GM18519 (cell line): Measurements from ENCODE around the gene KNCN.

Experiments
- ATAC-seq: cut with Tn5 transposase; IDR thresholded peaks from one replicate; pipeline ENCODE4 v1.9.1; 2021; ENCODE audit warnings: mild to moderate bottlenecking, moderate library complexity; ENCODE audit not compliant: unreplicated experiment, low FRiP score

The KNCN gene

DNA sequence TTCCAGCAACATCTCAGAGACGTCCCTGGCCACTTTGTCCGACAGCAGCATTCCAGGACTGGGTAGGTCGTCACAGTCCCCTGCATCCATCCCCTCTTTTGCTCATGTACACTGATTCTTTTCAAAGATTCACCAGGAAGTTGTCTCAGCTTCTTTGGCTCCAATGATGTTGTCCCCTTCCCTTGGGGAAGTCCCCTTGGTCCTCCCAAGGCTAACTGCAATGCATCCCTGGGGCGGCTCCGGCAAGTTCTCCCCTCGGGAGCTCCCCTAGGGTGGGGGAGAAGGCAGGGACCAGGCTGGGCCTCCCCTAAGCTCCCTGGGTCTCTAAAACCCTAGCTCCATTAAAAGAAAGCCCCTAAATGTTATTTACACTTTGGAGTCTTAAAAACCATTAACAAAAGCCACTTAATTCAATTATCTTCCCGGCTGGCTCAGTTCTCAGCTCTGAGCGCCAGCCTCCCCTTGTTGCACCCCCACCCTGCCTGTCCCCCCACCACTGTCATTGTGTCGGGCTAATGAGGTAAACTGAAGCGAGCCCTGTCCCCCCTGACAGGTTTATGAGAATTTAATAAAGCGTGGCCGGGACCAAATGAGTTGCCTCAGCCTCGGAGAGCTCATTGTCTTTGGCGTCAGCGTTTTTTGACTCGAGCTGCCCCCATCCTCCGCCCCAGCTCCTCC, 25.3 kb downstream of the KNCN start:
- ATAC-seq = no peak

DNA sequence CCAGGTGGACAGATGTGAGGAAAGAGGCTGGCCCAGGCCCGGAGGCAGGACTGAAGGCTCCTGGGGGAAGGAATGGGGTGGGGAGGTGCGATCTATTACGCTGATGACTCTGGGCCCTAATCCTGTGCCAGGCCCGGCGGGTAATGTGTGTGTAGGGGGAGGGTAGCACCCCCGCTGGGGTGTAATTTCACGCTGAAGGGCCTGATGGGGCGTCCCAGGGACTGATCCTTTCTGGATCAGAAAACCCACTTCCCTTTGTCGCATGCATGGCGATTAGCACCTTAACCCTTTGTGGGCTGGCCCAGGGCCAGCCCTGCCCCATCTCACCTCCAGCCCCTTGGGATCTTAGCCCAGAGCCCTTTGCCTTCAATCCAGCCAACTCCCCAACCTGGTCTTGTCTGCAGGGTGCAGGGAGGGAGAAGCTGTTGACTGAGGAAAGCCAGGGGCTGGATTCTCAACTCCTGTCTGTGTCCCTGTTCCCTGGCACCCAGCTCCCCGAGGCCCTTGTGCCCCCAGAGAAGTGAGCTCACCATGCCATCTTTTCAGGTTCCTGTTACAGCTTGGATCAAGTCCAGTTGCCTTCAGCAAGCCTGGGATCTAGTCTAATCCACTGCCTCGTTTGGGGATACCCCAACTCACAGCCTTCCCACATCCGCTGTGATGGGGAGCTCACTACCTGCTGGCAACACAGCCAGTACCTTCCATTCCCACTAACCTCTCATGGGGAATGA, 26.0 kb downstream of the KNCN start:
- ATAC-seq = no peak

DNA sequence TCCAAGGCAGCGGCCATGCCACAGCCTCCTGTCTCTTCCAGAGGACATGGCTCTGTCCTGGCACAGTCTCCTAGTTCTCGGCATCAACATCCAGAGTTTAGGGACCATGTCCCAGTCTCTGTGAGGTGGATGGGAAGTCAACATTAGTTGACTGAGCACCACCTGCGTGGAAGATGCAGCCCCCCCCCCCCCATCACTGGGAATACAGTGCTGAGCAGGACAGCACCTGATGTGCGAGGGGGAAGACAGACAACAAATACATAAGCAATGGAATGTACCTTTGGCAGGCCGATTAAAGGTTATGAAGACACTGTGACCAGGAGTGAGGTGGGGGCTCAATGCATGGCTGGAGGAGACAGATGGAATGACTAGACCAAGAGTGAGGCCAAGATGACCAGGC, 26.6 kb downstream of the KNCN start:
- ATAC-seq = no peak

DNA sequence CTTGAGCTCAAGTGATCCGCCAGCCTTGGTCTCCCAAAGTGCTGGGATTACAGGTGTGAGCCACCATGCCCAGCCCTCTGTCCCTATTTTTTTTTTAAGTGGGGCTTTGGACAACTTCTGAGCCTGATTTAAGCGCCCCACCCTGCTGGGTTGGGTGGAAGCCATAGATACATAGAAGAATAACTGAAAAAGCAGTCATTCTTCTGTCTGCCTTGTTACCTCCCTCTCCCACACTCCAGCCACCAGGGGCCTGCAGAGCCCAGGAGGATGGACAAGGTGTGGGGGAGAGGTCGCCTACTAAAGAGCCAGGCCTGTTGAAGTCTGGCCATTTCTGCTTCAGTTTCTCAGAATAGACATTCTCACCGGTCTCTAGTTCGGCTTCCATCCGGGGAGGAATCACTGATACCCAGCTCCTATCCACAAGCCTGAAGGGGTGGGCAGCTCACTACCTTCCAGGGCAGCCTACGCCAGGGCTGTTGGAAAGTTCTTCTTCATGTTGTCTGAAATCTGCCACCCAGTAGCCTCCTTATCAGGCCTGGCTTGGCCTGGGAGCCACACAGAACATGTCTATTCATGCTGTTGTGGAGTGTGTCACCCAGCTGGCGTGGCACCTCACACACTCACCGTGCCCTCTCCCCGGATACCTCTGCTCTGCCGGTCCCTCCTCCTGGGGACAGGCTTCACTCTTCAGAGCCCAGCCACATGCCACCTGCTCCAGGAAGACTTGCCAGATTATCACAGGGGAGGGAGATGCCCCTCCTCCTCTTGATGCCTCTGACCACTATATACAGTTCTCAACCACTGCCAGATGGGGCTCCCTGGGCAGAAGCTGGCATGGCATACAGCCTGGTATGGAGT, 27.7 kb downstream of the KNCN start:
- no peak for ATAC-seq

DNA sequence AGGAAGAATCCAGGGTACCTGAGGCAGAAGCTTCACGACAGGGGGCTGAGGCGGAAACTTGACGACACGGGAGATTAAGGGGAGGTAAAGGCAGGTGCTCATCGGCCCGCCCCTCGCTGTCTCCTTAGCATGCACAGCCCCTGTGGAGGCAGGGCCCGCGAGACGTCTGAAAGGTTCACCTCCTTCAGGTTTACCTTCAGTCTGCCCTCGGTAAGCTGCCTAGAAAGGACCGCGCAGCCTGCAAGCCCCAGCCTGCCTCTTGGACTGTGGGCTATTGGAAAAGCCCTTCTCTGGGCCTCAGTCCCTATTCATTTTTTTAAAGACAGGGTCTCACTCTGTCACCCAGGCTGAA, 28.5 kb downstream of the KNCN start:
- ATAC-seq = no peak

DNA sequence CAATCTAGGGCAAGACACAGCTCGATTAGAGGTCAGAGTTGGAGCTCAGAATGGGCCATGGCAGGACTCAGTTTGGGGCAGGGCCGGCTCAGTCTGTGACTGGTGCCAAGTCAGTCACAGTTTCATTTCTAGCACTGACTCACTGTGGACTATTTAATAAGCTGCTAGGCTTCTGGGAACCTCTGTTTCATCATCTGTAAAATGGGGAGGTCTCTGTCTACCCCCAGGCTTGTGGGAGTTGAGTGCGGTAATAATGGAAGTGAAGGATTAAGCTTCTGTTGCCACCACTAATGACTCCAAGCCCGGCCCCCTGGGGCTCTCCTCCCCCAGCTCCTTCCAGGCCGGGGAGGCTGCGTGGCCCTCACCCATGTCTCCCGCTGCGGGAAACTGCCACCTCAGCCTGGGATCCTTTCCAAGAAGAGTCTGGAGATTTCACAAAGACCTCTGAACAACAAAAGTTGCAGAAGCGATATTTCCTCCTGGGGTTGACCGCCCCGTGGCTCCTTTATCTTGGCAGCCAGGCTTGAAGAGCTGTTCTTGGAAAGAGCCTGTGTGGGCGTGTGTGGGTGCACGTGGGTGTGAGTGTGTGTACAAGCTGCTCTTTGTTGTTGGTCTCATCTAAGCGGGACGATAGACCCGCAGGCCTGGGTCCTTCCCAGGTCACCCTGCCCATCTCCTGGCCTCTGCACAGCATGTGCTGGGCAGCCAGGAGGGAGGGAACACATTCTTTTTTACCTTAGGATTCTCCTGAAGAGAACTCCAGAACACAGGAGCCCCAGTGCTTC, 29.1 kb downstream of the KNCN start:
- ATAC-seq = no peak

DNA sequence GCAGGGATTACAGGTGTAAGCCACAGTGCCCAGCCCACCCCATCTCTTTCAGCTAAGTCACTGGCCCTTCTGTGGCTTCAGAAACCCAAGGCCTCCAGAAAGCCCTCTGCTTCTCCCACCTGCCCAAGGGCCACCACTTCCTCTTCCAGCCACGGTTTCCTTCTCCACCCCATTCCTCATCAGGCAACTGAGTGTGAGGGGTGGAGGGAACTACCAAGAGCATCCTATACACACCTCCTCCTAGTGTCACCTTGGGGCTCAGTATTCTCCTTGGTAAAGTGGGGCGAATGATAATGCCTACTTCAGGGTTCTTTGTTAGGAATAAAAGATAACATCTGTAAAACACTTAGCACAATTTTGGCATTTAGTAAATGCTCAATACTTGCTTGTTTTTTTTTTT, 30.0 kb downstream of the KNCN start:
- ATAC-seq = no peak

DNA sequence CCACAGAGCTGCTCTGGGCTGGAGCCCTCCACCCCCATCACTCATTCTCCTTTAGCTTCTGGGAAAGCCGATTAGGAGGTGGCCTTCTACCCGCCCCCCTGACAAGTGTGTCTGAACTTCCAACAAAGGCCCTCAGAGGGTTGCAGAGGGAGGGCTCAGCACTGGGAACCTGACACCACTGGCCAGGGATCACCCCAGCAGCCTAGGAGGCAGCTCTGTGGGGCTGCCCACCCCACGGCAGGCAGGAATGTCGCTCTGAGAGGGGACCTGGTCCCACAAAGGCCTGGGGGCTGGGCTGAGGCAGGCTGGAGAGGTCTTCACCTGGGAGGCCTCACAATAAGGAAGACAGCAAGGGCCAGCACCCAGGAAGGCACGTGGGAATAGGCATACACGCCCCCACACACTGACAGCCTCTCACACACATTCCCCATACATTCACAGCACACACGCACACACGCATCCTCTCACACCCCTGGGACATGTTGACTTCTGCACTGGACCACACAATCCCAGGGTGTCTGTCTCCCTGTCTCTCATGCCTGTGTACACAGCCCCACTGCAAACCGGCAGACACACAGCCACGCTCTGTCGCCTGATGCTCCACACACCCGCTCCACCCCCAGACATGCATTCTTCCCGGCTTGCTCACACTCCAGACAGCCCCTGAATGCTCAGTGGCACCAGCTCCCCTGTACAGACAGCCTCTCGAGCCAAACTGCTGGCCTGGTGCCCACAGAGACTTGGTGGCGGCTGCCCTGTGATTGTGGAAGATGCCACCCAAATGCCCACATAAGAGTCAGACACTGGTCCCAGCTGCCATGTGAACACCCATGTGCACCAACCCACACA, 31.2 kb downstream of the KNCN start:
- ATAC-seq = no peak

DNA sequence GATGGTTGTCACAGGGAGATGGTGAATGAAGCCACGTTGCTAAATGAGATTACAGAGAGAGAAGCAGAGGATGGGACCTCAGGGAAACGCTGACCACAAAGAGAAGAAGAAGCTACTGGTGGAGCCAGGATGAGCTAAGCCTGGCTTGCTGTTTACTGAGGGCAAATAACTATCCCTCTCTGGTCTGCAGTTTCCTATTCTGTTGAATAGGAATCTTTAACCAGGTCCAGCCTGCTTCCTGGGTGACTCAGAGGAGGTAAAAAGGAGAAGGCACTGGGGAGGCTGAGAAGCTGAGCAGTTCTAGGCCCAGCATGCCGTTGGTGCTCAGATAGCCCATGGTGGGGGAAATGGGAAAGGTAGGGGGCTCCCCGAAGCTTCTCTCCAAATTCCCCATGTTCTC, 32.2 kb downstream of the KNCN start:
- no peak for ATAC-seq

DNA sequence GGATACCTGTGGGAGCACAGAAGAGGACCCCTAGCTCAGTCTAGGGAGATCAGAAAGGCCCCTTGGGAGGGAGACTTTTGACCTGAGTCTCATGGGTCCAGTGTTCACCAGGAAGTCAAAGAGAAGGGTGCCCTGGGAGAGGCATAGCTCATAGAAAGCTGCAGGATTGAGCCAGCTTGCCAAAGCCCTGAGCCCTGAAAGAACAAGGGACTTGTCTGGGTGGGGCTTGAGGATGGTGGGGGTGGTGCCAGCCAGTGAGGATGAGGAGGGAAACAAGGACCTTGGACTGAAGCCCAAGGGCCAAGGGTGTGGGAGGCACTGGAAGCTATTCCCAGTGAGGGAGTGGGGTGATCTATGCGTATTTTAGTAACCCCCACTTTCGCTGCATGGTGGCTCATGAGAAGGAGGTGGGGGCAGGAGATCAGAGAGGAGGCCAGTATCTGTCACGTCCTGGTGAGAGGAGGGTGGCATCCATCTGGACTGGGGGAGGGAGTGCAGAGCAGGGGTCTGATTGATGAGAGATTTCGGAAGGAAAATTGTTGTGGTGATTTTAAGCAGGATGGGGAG, 33.4 kb downstream of the KNCN start:
- ATAC-seq = no peak

DNA sequence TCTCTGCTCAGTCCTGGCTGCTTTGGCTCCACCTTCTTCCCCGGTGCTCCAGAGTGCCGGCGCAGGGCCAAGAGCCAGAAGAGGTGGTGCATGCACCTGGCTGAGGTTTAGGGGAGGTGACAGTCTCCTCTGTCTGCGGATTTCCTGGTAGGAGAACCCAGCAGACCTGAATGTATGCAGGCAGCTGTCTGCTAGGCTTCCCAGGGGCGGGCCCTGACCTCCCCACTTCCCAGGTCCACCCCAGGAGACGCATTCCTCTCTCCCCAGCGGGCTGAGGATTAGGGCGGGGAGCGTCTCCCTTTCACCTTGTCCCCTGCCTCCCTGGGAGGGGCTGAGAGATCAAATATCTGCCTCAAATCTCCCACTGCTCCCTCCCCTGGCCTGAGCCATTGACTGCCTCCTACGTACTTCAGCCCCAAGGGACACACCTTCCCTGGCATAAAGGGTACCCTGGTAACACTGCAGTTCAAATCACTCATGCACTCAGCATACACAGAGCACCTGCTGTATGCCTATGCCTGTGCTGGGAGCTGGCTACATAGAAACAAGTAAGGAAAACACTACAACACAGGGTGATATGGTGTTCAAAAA, 34.3 kb downstream of the KNCN start:
- ATAC-seq = no peak

DNA sequence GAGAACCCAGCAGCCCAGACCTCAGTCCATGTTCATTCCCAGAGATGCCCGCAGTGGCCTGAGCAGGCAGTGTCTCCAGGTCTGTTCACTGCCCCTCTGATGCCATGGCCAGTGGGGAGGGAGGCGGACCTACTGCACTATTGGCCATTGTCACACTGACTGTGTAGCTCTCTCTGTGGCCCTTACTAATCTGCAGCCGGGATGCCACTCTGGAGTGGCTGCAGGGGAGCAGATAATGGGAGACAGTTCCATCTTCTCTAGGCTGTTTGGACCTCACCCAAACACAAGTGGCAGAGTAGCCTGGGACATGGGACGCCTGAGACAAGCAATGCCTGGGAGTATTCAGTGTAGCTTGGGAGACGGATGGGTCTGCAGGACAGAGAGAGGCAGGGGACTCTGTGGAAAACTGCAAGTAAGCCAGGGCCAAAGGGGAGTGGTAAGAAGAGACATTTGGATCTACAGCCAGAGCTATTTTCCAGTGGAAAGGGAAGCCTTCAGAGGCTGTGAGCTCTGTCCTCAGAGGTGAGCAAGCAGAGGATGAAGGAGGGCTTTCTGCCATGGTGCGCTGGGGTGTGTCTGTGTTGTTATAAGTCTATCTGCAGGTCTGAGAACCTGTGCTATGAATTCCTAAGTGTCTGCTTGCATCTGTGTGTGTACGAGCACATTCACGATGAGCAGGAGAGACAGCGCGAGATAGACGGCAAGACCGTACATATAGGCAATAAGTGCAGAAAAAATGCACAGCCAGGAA, 35.1 kb downstream of the KNCN start:
- ATAC-seq = no peak

DNA sequence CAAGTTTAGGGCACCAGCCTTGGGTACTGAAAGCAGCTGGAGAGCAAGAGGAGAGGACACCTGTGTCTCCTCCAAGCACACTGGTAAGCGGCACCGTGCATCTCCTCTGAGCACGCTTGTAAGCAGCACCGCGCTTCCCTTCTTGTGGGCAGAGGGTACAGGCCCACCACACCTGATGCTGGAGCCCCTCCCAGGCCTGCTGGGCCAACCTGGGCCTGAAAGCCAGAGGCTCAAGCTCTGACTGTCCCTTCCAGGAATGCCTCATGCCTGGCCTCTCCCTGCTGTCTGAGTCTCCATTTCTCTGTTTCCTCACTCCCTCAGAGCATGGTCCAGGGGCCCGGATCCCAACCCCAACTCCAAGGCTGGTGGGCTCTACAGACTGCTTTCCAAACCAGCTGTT, 35.9 kb downstream of the KNCN start:
- no peak for ATAC-seq

DNA sequence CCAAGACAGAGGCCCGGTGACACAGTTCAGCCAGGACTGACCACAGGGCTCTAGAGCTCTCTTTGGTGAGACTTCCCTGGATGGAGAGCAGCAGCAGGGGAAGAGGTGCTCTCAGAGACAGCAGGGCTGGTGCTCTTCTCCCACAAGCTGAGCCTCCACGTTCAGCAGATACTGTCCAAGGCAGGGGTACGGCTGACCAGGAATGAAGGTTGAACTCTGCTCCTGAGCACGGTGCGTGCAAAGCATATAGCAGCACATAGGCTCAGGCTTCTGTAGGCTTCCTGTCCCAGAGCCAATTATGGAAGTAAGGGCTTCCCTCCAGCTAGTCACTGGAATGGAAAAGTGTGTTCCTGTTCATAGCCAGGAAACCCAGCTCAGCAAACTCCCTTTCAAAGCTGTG, 37.9 kb downstream of the KNCN start:
- ATAC-seq = no peak

DNA sequence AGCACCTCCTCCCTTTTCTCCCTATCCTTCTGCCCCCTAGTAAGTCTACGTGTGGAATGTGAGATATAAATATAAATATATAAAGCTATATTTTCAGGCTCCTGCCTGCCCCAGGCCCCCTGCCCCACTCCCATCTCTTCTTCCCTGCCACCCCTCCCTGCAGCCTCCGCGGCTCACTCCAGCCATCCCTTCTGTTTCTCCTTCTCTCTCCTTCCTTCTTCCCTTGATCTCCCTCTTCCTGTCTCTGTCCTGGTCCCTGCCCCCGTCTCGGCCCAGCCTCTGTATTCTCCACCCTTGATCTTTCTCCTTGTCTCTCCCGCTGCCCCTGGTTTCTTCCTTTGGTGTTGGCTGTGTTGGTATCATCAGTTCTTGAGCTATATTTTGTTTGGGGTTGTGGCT, 38.7 kb downstream of the KNCN start:
- no peak for ATAC-seq

DNA sequence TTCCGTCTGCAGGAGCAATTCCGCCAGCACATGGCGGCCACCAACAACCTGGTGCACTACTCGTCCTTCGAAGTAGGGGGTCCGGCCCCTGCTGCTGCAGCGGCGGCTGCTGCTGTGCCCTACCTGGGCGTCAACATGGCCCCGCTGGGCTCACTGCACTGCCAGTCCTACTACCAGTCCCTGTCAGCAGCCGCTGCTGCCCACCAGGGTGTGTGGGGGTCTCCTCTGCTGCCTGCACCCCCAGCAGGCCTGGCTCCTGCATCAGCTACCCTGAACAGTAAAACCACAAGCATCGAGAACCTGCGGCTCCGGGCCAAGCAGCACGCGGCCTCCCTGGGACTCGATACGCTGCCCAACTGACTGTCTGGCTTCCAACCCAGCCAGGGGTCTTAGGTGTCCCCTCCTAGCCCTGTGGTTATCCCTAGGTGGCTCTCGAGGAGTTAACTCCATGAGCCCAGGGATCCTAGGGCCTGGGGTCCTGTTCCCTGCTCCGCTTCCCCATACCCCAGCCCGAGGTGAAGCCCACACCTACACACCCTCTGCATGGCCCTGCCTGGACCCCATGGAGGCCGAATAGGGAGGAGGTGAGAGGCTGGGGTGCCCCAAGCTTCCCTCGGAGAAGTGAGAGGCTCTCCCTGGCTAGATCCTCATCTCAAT, 39.2 kb downstream of the KNCN start:
- ATAC-seq = no peak

DNA sequence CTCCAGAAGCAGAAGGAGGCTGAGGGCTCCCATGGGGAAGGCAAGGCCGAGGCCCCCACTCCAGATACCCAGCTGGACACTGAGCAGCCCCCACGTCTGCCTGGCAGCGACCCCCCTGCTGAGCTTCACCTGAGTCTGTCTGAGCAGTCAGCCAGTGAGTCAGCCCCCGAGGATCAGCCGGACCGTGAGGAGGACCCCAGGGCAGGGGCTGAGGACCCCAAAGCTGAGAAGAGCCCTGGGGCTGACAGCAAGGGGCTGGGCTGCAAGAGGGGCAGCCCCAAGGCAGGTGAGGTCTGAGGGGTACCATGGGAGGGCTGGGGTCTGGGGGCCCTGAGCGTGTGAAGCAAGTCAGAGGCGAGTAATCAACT, 40.5 kb downstream of the KNCN start:
- no peak for ATAC-seq

DNA sequence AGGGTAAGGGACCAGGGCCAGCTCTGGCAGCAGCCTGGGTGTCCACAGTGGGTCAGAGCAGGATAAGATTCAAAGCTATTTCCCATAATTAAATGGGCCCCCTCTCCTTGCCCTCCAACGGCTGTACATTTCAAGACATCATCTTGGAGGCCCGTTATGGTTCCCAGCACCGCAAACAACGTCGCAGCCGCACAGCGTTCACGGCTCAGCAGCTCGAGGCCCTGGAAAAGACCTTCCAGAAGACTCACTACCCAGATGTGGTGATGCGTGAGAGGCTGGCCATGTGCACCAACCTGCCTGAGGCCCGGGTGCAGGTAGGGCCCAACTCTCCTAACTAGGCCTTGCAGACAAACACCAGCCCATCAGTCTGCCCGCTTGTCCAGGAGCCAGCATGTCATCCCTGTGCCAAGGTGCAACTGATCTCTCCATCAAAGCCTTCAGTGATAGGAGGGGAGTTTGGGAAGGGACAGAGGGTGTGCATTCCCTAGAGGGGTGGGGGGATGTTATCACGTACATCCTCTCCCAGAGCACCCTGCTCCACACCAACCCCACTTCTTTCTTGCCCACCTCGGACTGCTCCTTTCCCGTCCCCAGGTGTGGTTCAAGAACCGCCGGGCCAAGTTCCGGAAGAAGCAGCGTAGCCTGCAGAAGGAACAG, 41.0 kb downstream of the KNCN start:
- ATAC-seq = no peak
